GM18951 (cell line): ENCODE data around the gene HAUS8.

Experiments used
- POLR2A ChIP-seq: IDR thresholded peaks from 4 replicates; pipeline ENCODE4 v1.6.1; 2011; ENCODE audit warnings: mild to moderate bottlenecking; ENCODE audit not compliant: insufficient read length, insufficient read depth; ENCODE audit errors: extremely low read depth
- in situ Hi-C: fragments of 300-500 bp; cut with MboI; formaldehyde crosslinking; loops from one replicate; pipeline ENCODE4 v1.12.0; 2022; ENCODE audit warnings: low sequenced_read_pairs, mixed read lengths, inconsistent platforms; ENCODE audit not compliant: unreplicated experiment

Gene HAUS8, protein sequence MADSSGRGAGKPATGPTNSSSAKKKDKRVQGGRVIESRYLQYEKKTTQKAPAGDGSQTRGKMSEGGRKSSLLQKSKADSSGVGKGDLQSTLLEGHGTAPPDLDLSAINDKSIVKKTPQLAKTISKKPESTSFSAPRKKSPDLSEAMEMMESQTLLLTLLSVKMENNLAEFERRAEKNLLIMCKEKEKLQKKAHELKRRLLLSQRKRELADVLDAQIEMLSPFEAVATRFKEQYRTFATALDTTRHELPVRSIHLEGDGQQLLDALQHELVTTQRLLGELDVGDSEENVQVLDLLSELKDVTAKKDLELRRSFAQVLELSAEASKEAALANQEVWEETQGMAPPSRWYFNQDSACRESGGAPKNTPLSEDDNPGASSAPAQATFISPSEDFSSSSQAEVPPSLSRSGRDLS

DNA sequence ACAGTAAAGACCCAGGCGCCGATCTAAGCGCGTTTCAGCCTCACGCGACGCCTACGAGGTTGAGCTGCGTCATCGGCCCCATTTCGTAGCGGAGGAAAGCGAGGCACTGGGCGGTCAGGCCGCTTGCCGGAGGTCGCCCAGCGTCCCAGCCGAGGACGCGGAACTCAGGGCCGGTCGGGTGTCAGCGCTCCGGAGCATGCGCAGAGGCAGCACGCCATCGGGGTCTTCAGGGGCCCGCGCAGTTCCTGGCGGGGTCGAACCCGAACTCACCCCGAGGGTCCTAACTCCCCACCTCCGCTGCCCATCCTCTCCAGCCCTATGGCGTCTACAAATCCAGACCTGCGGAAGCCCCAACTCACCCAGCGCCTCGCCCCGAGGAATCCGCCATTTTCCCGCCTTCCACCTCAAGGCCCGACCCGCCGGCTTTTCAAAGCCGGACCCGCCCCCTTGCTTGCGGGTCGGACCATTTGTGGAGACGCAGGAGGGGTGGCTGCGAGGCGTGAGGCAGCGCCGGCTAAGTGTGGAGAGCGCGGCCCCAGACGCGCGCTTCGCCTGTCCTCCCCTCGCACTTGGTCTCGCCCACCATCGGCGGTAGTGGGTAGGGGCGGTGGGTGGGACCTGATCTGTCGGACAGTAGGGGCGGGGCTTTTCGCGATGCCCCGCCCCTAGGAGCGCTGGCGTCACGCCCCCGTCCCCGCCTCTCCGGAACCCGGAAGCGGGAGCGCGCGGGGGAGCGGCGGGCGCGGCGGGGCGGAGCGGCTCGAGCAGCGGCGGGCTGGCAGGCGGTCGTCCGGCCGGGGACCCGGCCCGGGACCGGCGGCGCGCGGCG is at the start of gene HAUS8, which contains the start of gene MYO9B:
Gene HAUS8 (minus strand): TSS at position 418 of the 829 bp plus-strand sequence. CDS start 30 bp downstream, at position 388.
Gene MYO9B (plus strand): TSS at position 743 of the 829 bp plus-strand sequence. CDS start 25,941 bp downstream, outside the sequence.
- in situ Hi-C loops: no loop called here
- peak; percentile 84 for TF ChIP-seq POLR2A

GRCh38 chr19:17124025-17124424 is 48.8 kb upstream of the HAUS8 start:
- in situ Hi-C loops: no loop called here
- TF ChIP-seq POLR2A: no peak

DNA sequence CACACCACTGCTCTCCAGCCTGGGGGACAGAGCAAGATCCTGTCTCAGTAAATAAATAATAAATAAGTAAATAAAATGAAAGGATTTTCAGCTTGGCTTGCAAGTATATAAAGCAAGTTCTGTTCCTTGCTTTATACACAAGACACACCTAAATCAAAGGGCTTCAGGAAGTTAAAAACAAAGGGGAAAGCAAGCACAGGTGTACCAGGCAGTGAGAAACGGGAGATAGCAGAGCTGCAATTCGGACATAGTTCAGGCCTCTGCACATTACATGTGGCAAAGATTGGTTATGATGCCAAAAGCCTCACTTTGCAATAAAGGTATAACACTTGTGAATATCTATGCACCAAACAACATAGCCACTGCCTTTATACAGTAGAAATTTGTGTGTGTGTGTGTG is 47.8 kb upstream of the HAUS8 start:
- TF ChIP-seq POLR2A: no peak
- in situ Hi-C loops: no loop called here

- TF ChIP-seq POLR2A: no peak
- in situ Hi-C loops: no loop called here
These were observed 46.6 kb upstream of the HAUS8 start for GRCh38 chr19:17121736-17122293.

DNA sequence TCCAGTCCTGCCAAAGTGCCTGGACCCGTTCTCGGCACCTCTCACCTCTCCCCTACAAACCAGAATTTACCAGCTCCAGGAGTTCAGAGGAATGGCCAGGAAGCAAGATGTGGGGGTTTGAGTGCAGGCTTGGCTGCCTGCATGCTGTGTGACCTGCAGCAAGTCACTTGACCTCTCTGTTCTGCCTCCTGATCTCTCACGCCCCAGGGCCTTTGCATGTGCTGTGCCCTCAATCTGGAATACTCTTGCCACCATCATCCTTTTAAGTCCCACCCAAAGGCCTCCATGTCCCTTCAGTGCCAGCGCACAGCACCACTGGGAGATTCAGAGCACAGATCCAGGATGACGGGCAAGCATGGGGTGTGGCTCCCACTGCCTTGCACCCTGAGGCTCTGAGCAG is 43.7 kb upstream of the HAUS8 start:
- in situ Hi-C loops: no loop called here
- TF ChIP-seq POLR2A: no peak

DNA sequence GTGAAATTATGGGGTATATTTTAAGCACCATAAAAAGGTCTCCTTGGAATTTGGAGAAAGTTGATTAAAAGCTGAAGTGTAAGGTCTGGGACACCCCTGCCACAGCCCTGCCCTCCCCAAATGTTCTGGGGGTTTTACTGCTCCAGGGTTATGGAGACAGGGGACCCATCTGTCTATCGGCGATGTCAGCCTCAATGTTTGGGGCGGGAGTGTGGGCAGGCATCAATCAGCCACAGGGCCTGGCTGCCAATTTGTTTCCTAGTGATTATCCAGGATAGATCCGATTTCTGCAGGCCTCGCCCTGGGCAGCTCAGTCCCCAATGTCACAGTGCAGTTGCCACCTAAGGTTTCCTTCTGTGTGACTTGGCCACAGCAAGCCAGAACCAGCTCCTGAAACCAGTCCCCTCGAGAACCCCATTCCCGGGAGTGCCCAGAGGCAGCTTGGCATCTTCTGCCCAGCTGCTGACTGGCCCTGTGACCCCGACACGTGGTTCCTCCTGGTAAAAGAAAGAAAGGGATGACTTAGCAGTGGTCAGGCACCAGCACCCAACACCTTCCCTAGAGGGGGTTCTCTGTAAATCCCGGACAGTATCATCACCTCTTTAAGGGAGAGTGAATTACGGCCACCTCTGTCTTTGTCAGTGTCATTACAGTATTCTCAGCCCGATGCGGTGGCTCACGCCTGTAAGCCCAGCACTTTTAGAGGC is 41.9 kb upstream of the HAUS8 start:
- TF ChIP-seq POLR2A: no peak

DNA sequence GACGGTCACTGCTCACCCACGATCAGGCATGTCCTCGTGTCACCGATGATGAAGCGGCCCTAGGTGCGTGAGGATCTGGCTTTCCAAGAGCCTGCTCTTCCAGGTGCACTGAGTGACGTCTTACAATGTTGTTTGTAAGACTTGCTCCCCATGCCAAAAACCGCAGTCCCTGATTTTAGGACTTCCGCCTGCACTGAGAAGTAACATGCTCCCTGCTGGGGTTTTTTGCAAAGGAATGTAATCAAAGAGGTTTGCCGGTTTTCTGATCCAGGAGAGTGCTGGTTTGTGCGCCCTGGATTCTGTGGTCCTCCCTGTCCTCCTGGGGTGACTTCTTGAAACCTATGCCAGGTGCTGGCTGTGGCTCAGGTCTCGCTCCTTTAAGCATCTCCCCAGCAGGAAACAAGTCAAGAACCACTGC is 39.2 kb upstream of the HAUS8 start:
- TF ChIP-seq POLR2A: no peak
- in situ Hi-C loops: no loop called here

More for the DNA sequence above, 41.9 kb upstream of the HAUS8 start:
- in situ Hi-C loops: no loop called here

DNA sequence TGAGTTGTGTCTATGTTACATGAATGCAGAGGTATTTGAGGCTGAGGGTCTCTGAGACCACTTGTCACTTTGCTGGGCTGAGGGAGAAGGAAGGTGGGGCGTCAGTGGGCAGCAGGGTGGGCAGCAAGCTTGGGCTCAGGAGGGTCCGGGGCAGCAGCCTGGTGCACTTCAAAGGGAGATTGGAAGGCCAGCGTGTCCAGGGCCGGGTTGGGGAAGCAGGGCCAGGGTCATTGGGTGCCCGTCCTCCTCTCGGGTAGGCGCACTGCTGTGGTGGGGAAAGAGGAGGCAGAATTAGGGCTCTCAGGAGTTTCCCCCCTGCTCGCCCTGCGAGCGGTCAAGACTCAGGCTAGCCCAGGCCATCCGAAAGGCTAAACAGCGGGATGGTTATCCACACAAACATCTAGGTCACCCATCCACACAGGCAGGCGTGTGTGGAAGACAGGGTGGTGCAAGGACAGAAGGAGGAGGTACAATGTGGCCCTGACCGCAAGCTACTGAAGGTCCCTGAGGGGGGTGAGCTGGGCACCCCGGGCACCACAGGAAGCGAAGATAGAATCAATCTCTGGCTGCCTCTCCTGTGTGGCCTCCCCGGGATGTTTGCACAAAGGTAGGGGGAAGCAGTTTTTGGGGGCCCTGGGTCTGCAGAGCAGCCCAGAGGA is 38.0 kb upstream of the HAUS8 start:
- TF ChIP-seq POLR2A: no peak

DNA sequence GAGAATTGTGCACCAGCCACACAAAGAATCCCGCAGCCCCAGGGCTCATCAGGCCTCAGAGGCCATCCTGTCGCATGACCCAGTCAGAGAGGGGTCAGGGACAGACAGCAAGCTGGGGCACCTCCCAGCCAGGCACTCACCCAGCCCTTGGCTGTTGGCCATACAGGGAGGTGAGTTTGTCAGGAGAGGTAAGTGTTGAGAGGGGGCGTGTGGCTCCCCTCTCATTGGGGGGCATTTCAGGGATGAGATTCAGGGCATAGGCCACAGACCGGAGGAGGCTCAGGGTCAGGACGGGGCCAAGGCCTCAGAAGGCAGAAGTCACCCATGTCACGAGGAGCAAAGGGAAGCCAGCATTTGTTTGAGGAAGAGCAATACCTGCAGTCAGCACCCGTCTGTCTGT is 37.4 kb upstream of the HAUS8 start:
- in situ Hi-C loops: no loop called here
- no peak for TF ChIP-seq POLR2A

More for the DNA sequence above, 38.0 kb upstream of the HAUS8 start:
- in situ Hi-C loops: no loop called here

- in situ Hi-C loops: no loop called here
- TF ChIP-seq POLR2A: no peak
These were observed 37.0 kb upstream of the HAUS8 start for GRCh38 chr19:17112271-17112670.

DNA sequence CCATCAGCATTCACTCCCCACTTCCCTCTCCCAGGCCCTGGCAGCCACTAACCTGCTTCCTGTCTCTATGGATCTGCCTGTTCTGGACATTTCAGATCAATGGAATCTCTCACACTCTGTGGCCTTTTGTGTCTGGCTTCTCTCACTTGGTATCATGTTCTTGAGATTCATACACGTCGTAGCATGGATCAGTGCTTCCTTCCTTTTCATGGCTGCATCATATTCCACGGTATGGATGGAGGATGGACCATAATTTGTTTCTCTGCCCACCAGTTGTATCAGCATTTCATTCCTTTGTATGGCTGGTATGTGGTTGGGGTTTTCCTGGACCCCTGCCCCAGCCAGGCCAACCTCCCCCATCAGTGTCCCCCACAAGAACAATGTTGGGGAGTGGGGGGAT is 36.5 kb upstream of the HAUS8 start:
- in situ Hi-C loops: no loop called here
- TF ChIP-seq POLR2A: no peak

DNA sequence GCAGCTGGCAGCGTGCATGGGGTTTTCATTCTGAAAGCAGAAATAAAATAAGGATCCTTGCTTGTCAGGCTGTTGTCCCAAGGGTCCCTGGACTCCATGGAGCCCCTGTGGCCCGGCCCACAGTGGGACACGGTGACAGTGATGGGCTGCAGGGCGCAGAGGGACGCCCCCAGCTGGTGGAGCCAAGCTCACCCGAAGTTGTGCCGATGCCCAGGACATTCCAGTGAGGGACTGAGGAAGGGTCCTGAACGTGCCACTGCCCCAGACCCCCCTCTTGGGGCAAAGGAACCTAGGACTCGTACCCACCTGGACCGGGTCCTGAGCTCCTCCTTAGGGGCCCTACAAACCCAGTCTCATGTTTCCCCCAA is 35.3 kb upstream of the HAUS8 start:
- no peak for TF ChIP-seq POLR2A
- in situ Hi-C loops: no loop called here
